Body of pancreas (tissue), 4 donors: ENCODE data around the gene MAP2K1. TPM values are rescaled to one million over a fixed set of nuclear protein-coding genes. Genes with fewer than 3 reads are reported as not detected.

Source experiments
- microRNA-seq, 2 donors: library from miRNA; unstranded; fragments of <30 nt; microRNA quantifications; one replicate each; pipeline ENCODE4, GENCODE V29; 2016; ENCODE audit warnings: borderline number of aligned reads in 2 of 2, borderline replicate concordance in 2 of 2
- small RNA-seq: library from RNA; depleted of rRNA; stranded (forward); fragments of <200 nt; gene quantifications from one replicate; pipeline ENCODE3, GENCODE V24; 2016
- total RNA-seq, 2 donors: library from RNA; depleted of rRNA; stranded (reverse); fragments of >200 nt; gene quantifications; one replicate each; pipeline ENCODE4 v1.1.0, GENCODE V29; 2016

Gene MAP2K1
- total RNA-seq, 2 donors from 2014 or later = 25.2 to 29.0 TPM

Small RNAs within 50 kb of the gene (microRNA-seq; reads per million reads assigned to microRNA genes)
- 0 to 0.47 reads per million in 2 donors for gene MIR4512

Small RNAs within 50 kb of the gene (small RNA-seq; reads per million reads assigned to genes)
- not detected for gene ATP5MFP6
- not detected for gene MIR4512
- not detected for gene RF00019
- not detected for gene RF01159
- 5.1 reads per million, percentile 87 among the genes with 10 or more reads in this experiment for gene SCARNA14
- not detected for gene SNORD16
- gene SNORD18A = not detected
- not detected for gene SNORD18B
- gene SNORD18C = not detected

Other genes starting within 250 kb of the MAP2K1 start
- not detected for gene MEGF11, start 133.2 kb upstream of the MAP2K1 start, total RNA-seq
- 10 to 100 TPM; 17.5 to 17.9 TPM for gene DIS3L, start 93.3 kb upstream of the MAP2K1 start, total RNA-seq
- gene TIPIN, start 30.2 kb upstream of the MAP2K1 start, total RNA-seq = 1 to 10 TPM; 2.9 to 6.6 TPM
- 10 to 100 TPM; 13.5 to 14.5 TPM for gene SNAPC5, start 110.8 kb downstream of the MAP2K1 start, total RNA-seq
- 1,000 to 10,000 TPM in 1 of 2 donors, 100 to 1,000 TPM in 1; 789 to 1,823 TPM for gene RPL4, start 117.9 kb downstream of the MAP2K1 start, total RNA-seq
- gene ZWILCH, start 118.4 kb downstream of the MAP2K1 start, total RNA-seq = 1 to 10 TPM in 1 of 2 donors, under 1 TPM in 1; 0.99 to 1.8 TPM
- not detected for gene LCTL, start 179.1 kb downstream of the MAP2K1 start, total RNA-seq